K562 (cell line): ENCODE data around the gene PCDHGA7. TPM values are rescaled to one million over a fixed set of nuclear protein-coding genes. Genes with fewer than 3 reads are reported as not detected.

Experiments
- CBFA2T3 ChIP-seq: fragments of 450-650 bp; IDR thresholded peaks from 2 replicates; pipeline ENCODE4 v1.6.1; 2017
- CTCF ChIP-seq, 3 experiments: IDR thresholded peaks in 2 of 3; conservative IDR thresholded peaks in 1 of 3; 2 replicates each; pipeline ENCODE4 v1.5.1; 2011 to 2012; ENCODE audit warnings: low read length in 3 of 3, mild to moderate bottlenecking in 3 of 3, control low read depth in 2 of 3, improper control_type of control experiment in 1 of 3, inconsistent platforms in 1 of 3, low read depth in 1 of 3, mixed read lengths in 1 of 3, moderate library complexity in 1 of 3; ENCODE audit not compliant: insufficient read depth in 2 of 3
- EHMT2 ChIP-seq: fragments of 450-650 bp; IDR thresholded peaks from 2 replicates; pipeline ENCODE4 v1.6.1; 2018; ENCODE audit warnings: antibody characterized with exemption
- HMG20B ChIP-seq: fragments of 250-450 bp; sonication (Bioruptor Pico); IDR thresholded peaks from 2 replicates; pipeline ENCODE4 v1.5.0; 2021; ENCODE audit warnings: mild to moderate bottlenecking
- PYGO2 ChIP-seq: fragments of 450-650 bp; IDR thresholded peaks from 2 replicates; pipeline ENCODE4 v1.6.1; 2016; ENCODE audit warnings: mild to moderate bottlenecking, missing genetic modification characterization, moderate library complexity, missing compliant biosample characterization
- RAD21 ChIP-seq, 2 experiments: fragments of 250-450 bp in 1 of 2; fragments of 450-650 bp in 1 of 2; sonication (Bioruptor Pico) in 1 of 2; formaldehyde crosslinking in 1 of 2; IDR thresholded peaks in 1 of 2; conservative IDR thresholded peaks in 1 of 2; 2 replicates each; pipeline versions ENCODE4 v1.4.0 to v1.8.0; 2020 to 2022; ENCODE audit warnings: mild to moderate bottlenecking in 2 of 2, moderate library complexity in 1 of 2
- SMC3 ChIP-seq: conservative IDR thresholded peaks from 2 replicates; pipeline ENCODE4 v1.6.1; 2011; ENCODE audit warnings: low read depth, low read length, improper control_type of control experiment; ENCODE audit not compliant: insufficient read depth
- TEAD4 ChIP-seq, 2 experiments: sonication (generic) in 1 of 2; formaldehyde crosslinking in 1 of 2; IDR thresholded peaks; 2 replicates each; pipeline versions ENCODE4 v1.6.1 to v1.8.0; 2012 to 2022; ENCODE audit warnings: borderline replicate concordance in 1 of 2, inconsistent platforms in 1 of 2, low read length in 1 of 2, mild to moderate bottlenecking in 1 of 2, missing genetic modification reagents in 1 of 2
- ZNF354B ChIP-seq: fragments of 250-450 bp; sonication (Bioruptor Pico); IDR thresholded peaks from 2 replicates; pipeline ENCODE4 v1.4.0; 2020
- ZNF766 ChIP-seq: fragments of 200-800 bp; sonication (Bioruptor generic); conservative IDR thresholded peaks from 2 replicates; pipeline ENCODE4 v1.6.1; 2016; ENCODE audit warnings: missing genetic modification characterization, missing compliant biosample characterization
- ZSCAN29 ChIP-seq: fragments of 450-650 bp; IDR thresholded peaks from 2 replicates; pipeline ENCODE4 v1.6.1; 2017
- polyA plus RNA-seq, 8 experiments: library from polyadenylated mRNA; depleted of rRNA in 4 of 8; stranded (reverse) in 5 of 8; unstranded in 3 of 8; fragments of >200 nt; fragmentation: Nextera tagmentation in 2 of 8; fragmentation: Illumina TruSeq in 1 of 8; extraction: Ambion mirVana in 2 of 8; extraction: Trizol in 1 of 8; gene quantifications; 2 replicates each; pipeline versions ENCODE4 v1.2.1 to v1.2.3, GENCODE V29; 2011 to 2014; ENCODE audit warnings: inconsistent platforms in 1 of 8, missing spikeins in 1 of 8
- total RNA-seq, 7 experiments: library from RNA; depleted of rRNA in 6 of 7; stranded (reverse); fragments of >200 nt in 6 of 7; fragmentation: Illumina TruSeq in 2 of 7; extraction: Trizol in 2 of 7; gene quantifications; 2 replicates each; pipeline versions ENCODE4 v1.2.1 to v1.2.3, GENCODE V29; 2011 to 2021; ENCODE audit warnings: low replicate concordance in 1 of 7
- TF ChIP-seq, protein P1 (sequence below): IDR thresholded peaks from 2 replicates; pipeline ENCODE4 v1.6.1; 2011; ENCODE audit not compliant: insufficient read length; ENCODE audit errors: extremely low read depth
- TF ChIP-seq, protein P2 (sequence below): sonication (generic); formaldehyde crosslinking; IDR thresholded peaks from 2 replicates; pipeline ENCODE4 v1.8.0; 2023; ENCODE audit warnings: missing genetic modification reagents, mild to moderate bottlenecking, borderline replicate concordance

Gene PCDHGA7
- total and polyA plus RNA-seq, 9 of the 15 experiments (the other 6 are each of a cell fraction or from before 2014, with no cell fraction given) = 0.03 to 0.11 (median 0.06) TPM; not detected in 5

DNA sequence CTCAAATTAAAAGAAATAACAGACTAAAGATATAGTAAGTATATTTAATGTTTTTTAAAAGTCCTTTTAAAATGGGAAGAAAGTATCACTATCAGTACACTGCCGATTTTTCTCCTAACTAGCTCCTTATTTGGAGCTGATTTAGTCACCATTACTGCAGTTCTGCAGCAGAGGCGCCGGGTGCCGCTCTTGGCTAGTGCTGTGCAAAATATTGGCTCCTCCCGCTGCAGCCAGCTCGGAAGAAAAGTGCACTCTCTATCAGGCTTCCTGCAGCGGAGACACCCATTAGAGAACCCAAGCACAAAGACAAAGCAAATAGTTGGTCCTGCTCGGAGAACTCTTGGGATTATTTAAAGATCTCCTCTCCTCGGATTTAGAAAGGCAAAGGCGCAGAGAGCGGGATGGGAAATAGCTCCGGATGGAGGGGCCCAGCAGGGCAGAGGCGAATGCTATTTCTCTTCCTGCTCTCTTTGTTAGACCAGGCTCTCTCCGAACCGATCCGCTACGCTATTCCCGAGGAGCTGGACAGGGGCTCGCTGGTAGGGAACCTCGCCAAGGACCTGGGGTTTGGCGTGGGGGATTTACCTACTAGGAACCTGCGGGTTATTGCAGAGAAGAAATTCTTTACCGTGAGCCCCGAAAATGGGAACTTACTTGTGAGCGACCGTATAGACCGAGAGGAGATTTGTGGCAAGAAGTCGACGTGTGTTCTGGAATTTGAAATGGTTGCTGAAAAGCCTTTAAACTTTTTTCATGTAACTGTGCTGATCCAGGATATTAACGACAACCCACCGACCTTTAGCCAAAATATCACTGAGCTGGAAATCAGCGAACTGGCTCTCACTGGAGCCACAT, 12.3 kb upstream of the PCDHGA7 start, which contains the start of gene PCDHGB3 (continued):
- TF ChIP-seq CTCF (IDR thresholded peaks at IDR 0.05 in 2 of 3, conservative IDR thresholded peaks at IDR 0.05 in 1 of 3; ENCODE audit: insufficient read depth in 2 of 3, low read depth in 1 of 3, low read length in 3 of 3) = peak; percentile 64 to 70 (median 67)
- no peak for TF ChIP-seq TEAD4 (IDR thresholded peaks at IDR 0.05; ENCODE audit: low read length)
- TF ChIP-seq TEAD4 (CRISPR knock-in tag; IDR thresholded peaks at IDR 0.05; ENCODE audit: borderline replicate concordance) = no peak
- TF ChIP-seq ZNF354B (CRISPR knock-in tag) = no peak
- no peak for TF ChIP-seq HMG20B (CRISPR knock-in tag)
- TF ChIP-seq SMC3 = peak; percentile 40; the same call in 1 of the 2 replicates
- no peak for TF ChIP-seq ZNF766
- TF ChIP-seq, protein P1, sequence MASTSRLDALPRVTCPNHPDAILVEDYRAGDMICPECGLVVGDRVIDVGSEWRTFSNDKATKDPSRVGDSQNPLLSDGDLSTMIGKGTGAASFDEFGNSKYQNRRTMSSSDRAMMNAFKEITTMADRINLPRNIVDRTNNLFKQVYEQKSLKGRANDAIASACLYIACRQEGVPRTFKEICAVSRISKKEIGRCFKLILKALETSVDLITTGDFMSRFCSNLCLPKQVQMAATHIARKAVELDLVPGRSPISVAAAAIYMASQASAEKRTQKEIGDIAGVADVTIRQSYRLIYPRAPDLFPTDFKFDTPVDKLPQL = no peak
- TF ChIP-seq ZSCAN29 = peak; percentile 69
- TF ChIP-seq, protein P2, sequence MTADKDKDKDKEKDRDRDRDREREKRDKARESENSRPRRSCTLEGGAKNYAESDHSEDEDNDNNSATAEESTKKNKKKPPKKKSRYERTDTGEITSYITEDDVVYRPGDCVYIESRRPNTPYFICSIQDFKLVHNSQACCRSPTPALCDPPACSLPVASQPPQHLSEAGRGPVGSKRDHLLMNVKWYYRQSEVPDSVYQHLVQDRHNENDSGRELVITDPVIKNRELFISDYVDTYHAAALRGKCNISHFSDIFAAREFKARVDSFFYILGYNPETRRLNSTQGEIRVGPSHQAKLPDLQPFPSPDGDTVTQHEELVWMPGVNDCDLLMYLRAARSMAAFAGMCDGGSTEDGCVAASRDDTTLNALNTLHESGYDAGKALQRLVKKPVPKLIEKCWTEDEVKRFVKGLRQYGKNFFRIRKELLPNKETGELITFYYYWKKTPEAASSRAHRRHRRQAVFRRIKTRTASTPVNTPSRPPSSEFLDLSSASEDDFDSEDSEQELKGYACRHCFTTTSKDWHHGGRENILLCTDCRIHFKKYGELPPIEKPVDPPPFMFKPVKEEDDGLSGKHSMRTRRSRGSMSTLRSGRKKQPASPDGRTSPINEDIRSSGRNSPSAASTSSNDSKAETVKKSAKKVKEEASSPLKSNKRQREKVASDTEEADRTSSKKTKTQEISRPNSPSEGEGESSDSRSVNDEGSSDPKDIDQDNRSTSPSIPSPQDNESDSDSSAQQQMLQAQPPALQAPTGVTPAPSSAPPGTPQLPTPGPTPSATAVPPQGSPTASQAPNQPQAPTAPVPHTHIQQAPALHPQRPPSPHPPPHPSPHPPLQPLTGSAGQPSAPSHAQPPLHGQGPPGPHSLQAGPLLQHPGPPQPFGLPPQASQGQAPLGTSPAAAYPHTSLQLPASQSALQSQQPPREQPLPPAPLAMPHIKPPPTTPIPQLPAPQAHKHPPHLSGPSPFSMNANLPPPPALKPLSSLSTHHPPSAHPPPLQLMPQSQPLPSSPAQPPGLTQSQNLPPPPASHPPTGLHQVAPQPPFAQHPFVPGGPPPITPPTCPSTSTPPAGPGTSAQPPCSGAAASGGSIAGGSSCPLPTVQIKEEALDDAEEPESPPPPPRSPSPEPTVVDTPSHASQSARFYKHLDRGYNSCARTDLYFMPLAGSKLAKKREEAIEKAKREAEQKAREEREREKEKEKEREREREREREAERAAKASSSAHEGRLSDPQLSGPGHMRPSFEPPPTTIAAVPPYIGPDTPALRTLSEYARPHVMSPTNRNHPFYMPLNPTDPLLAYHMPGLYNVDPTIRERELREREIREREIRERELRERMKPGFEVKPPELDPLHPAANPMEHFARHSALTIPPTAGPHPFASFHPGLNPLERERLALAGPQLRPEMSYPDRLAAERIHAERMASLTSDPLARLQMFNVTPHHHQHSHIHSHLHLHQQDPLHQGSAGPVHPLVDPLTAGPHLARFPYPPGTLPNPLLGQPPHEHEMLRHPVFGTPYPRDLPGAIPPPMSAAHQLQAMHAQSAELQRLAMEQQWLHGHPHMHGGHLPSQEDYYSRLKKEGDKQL = no peak
- TF ChIP-seq RAD21 (CRISPR knock-in tag; conservative IDR thresholded peaks at IDR 0.05 in 1 of 2, IDR thresholded peaks at IDR 0.05 in 1 of 2) = peak; percentile 48 to 55
- no peak for TF ChIP-seq CBFA2T3
- no peak for TF ChIP-seq PYGO2
- no peak for TF ChIP-seq EHMT2
